Measurements from ENCODE around the gene PTPN4. TPM values are rescaled to one million over a fixed set of nuclear protein-coding genes. Genes with fewer than 3 reads are reported as not detected.

PTPN4 gene
- total and polyA plus RNA-seq, 2 of the 13 experiments (the other 11 are each of a cell fraction or from before 2014, with no cell fraction given) = 20.3 to 34.6 TPM

DNA sequence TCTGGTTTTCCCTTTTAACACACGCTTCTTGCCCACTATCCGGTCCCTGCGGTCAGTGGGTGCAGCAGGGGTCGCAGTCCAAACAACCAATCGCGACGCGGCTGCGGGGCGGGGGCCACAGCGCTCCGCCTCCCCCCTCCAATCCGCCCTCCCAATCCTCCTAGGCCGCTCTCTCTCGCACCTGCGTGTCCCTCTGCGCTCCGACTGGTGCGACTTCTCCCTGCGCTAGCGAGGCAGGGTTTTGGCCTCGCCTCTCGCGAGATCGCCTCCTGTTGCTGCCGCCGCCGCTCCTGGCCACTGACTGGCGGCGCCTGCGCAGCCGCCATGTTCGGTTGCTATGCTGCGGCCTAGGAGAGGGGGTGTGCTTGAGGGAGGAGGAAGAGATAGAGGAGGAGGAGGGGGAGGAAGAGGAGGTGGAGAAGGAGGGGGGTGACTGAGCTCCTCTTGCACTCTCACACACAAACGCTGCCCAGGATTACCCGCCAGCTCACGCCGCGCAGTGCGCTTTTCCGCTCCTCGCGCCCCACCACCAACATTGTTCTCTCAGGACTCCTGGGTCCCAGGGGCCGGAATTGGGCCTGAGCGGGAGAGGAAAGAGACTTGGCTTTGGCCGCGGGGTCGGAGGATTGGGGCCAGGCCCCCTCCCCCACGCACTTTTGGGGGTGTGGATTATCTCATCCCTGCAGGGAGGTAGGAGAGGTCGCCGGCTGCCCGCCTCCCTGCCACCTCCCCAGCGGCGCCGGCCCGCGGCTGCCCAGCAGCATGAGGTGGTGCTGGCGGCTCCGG lies at the start of gene PTPN4 (continued):
- TF ChIP-seq PTBP1 (IDR thresholded peaks at IDR 0.05; ENCODE audit: low read depth, low read length, poor library complexity, severe bottlenecking) = peak; percentile 98
- peak; percentile 95 for TF ChIP-seq DR1 (CRISPR knock-in tag; IDR thresholded peaks at IDR 0.05)
- peak; percentile 62; the same call in 1 of the 2 replicates for TF ChIP-seq ATF1 (CRISPR knock-in tag; IDR thresholded peaks at IDR 0.05)
- TF ChIP-seq ZNF224 (CRISPR knock-in tag; IDR thresholded peaks at IDR 0.05) = no peak
- TF ChIP-seq ZNF263 (CRISPR knock-in tag; IDR thresholded peaks at IDR 0.05) = peak; percentile 100
- TF ChIP-seq ZNF616 (CRISPR knock-in tag; IDR thresholded peaks at IDR 0.05; ENCODE audit: low read depth) = peak; percentile 22; the same call in 1 of the 2 replicates
- TF ChIP-seq, protein P1, sequence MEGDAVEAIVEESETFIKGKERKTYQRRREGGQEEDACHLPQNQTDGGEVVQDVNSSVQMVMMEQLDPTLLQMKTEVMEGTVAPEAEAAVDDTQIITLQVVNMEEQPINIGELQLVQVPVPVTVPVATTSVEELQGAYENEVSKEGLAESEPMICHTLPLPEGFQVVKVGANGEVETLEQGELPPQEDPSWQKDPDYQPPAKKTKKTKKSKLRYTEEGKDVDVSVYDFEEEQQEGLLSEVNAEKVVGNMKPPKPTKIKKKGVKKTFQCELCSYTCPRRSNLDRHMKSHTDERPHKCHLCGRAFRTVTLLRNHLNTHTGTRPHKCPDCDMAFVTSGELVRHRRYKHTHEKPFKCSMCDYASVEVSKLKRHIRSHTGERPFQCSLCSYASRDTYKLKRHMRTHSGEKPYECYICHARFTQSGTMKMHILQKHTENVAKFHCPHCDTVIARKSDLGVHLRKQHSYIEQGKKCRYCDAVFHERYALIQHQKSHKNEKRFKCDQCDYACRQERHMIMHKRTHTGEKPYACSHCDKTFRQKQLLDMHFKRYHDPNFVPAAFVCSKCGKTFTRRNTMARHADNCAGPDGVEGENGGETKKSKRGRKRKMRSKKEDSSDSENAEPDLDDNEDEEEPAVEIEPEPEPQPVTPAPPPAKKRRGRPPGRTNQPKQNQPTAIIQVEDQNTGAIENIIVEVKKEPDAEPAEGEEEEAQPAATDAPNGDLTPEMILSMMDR (CRISPR knock-in tag; IDR thresholded peaks at IDR 0.05) = peak; percentile 53
- TF ChIP-seq ZFY (CRISPR knock-in tag; IDR thresholded peaks at IDR 0.05) = peak; percentile 90
- TF ChIP-seq ZNF619 (CRISPR knock-in tag; IDR thresholded peaks at IDR 0.05) = peak; percentile 97
- peak; percentile 96 for TF ChIP-seq FOXC1 (CRISPR knock-in tag; IDR thresholded peaks at IDR 0.05; ENCODE audit: borderline replicate concordance)
- TF ChIP-seq AGO1 (IDR thresholded peaks at IDR 0.05; ENCODE audit: low read depth, low read length, poor library complexity, severe bottlenecking) = peak; percentile 72
- peak; percentile 73; the same call in 1 of the 2 replicates for TF ChIP-seq SIN3A (IDR thresholded peaks at IDR 0.05; ENCODE audit: borderline replicate concordance, low read depth, low read length)
- TF ChIP-seq ATAD3A (CRISPR knock-in tag; IDR thresholded peaks at IDR 0.05) = no peak
- TF ChIP-seq ZSCAN25 (CRISPR knock-in tag; IDR thresholded peaks at IDR 0.05) = peak; percentile 97
- no peak for TF ChIP-seq ZNF260 (CRISPR knock-in tag; IDR thresholded peaks at IDR 0.05; ENCODE audit: borderline replicate concordance, low read depth)
- TF ChIP-seq, protein P2, sequence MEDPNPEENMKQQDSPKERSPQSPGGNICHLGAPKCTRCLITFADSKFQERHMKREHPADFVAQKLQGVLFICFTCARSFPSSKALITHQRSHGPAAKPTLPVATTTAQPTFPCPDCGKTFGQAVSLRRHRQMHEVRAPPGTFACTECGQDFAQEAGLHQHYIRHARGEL (CRISPR knock-in tag; IDR thresholded peaks at IDR 0.05) = no peak; the same call in 1 of the 2 replicates
- TF ChIP-seq FLYWCH1 (CRISPR knock-in tag; IDR thresholded peaks at IDR 0.05) = no peak
- TF ChIP-seq CEBPG (CRISPR knock-in tag; IDR thresholded peaks at IDR 0.05) = peak; percentile 62
- TF ChIP-seq, protein P3, sequence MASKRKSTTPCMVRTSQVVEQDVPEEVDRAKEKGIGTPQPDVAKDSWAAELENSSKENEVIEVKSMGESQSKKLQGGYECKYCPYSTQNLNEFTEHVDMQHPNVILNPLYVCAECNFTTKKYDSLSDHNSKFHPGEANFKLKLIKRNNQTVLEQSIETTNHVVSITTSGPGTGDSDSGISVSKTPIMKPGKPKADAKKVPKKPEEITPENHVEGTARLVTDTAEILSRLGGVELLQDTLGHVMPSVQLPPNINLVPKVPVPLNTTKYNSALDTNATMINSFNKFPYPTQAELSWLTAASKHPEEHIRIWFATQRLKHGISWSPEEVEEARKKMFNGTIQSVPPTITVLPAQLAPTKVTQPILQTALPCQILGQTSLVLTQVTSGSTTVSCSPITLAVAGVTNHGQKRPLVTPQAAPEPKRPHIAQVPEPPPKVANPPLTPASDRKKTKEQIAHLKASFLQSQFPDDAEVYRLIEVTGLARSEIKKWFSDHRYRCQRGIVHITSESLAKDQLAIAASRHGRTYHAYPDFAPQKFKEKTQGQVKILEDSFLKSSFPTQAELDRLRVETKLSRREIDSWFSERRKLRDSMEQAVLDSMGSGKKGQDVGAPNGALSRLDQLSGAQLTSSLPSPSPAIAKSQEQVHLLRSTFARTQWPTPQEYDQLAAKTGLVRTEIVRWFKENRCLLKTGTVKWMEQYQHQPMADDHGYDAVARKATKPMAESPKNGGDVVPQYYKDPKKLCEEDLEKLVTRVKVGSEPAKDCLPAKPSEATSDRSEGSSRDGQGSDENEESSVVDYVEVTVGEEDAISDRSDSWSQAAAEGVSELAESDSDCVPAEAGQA (IDR thresholded peaks at IDR 0.05; ENCODE audit: low read depth) = peak; percentile 95
- TF ChIP-seq, protein P3 (CRISPR knock-in tag; IDR thresholded peaks at IDR 0.05; ENCODE audit: borderline replicate concordance) = 0 out of 2 replicates have a peak, but pooled peaks have one; percentile 22
- no peak; the same call in 1 of the 2 replicates for TF ChIP-seq NCOA2 (CRISPR knock-in tag; IDR thresholded peaks at IDR 0.05)
- peak; percentile 54; the same call in 1 of the 2 replicates for TF ChIP-seq HNF4A (CRISPR knock-in tag; IDR thresholded peaks at IDR 0.05)
- peak; percentile 68 for TF ChIP-seq ISL2 (CRISPR knock-in tag; IDR thresholded peaks at IDR 0.05)
- no peak for TF ChIP-seq ZNF432 (CRISPR knock-in tag; IDR thresholded peaks at IDR 0.05; ENCODE audit: borderline replicate concordance)

Measured in HepG2 (cell line).